ENCODE results near the gene SEC14L2. TPM values are rescaled to one million over a fixed set of nuclear protein-coding genes. Genes with fewer than 3 reads are reported as not detected.

SEC14L2 gene
- total RNA-seq, 1 experiment from 2014 or later, result 33.5 TPM

DNA sequence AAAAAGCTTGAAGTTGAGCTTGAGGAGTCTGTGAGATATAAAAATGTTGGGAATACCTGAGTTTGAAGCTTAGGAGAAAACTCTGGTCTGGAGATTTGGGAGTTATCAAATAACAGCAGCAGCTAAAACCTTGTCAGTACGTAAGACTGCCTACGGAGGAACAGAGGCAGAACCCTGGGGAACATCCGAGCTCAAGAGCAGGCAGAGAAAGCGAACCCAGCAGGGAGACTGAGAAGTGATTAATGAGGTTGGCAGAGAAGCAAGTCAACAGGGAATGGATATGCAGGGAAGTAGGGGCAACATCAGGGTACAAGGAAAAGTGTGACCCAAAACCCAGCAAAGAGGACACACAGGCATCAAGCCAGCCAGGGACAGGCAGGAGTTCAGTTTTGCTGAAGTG is 16.2 kb downstream of the SEC14L2 start:
- TF ChIP-seq EZH2 (IDR thresholded peaks at IDR 0.05), result no peak

DNA sequence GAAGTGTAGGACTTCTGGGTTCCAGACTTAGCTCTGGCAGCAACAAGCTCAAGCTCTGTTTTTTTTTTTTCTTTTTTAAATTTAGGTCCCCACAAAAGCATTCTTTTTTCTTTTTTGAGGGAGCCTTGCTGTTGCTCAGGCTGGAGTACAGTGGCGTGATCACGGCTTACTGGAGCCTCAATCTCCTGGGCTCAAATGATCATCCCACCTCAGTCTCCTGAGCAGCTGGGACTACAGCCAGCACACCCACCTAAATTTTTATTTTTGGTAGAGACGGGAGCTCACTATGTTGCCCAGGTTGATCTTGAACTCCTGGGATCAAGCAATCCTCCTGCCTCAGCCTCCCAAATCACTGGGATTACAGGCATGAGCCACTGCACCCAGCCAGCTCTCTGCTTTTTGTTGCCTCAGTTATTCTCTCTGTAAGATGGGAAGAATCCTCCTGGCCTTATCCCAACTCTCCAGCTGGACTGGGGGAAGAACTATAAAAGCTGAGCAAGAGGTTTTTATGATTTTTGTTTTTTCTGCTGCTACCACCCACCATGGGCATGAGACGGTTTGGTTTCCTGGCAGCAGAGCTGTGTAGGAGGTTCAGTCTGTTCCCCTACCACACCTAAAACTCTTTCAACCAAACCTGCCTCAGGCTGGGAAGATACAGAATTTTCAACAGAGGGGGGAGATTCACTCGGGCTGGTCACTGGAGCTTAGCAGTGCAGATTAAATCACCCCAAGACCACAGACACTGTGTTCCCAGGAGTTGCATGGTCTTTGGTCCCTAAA is 17.1 kb downstream of the SEC14L2 start:
- ATAC-seq, result no peak
- H3K4me1 ChIP-seq (ENCODE audit: control insufficient read depth in 1 of 2, insufficient read depth in 2 of 2, low read length in 2 of 2), result peaks cover 0 to 38% of the 10 kb centered on the region in 2 experiments; a peak in 2 of 4 replicates
- intact Hi-C loops (cut with micrococcal nuclease), result no loop called here
- no peaks in the 10 kb centered on the region for H4K20me1 ChIP-seq (ENCODE audit: insufficient read depth)
- H2AFZ ChIP-seq (ENCODE audit: low read depth, low read length, poor library complexity, severe bottlenecking), result no peak overlapping the region
- H3K79me2 ChIP-seq (ENCODE audit: insufficient read depth, low read length), result no peaks in the 10 kb centered on the region
- no peak overlapping the region for H3K27ac ChIP-seq (ENCODE audit: low read depth, low read length)
- no peaks in the 10 kb centered on the region for H3K27me3 ChIP-seq (ENCODE audit: insufficient read depth, low read length)
- ChIA-PET CTCF (interaction anchor here (1.2 kb wide), 2 partner anchors 27 to 72 kb away, joined by 3 read pairs; partner anchors contain the start of gene RNF215), POLR2A (interaction anchor here (1.6 to 3.5 kb wide), 2 partner anchors 9 to 17 kb away, joined by 6 to 23 read pairs; partner anchors contain the start of gene SEC14L2), RAD21 (ENCODE audit: low non-redundant PET in 1 of 2, low total read pairs in 2 of 2, uncharacterized antibody in 2 of 2, unreplicated experiment in 2 of 2) (no interaction called here)
- H3K9me2 ChIP-seq (ENCODE audit: insufficient read depth), result no peaks in the 10 kb centered on the region
- H3K4me3 ChIP-seq (replicated peaks in 1 of 2; ENCODE audit: low read depth in 1 of 2, low read length in 2 of 2), result no peak overlapping the region
- no peak overlapping the region for H3K9ac ChIP-seq (ENCODE audit: low read length)
- no peak for DNase-seq (ENCODE audit: low read depth, low spot score)
- no peak overlapping the region for H3K4me2 ChIP-seq (ENCODE audit: low read length)
- no peaks in the 10 kb centered on the region for H3K9me3 ChIP-seq (ENCODE audit: control insufficient read depth in 1 of 2, insufficient read depth in 1 of 2, low read depth in 1 of 2, low read length in 2 of 2)
- no TSS peak for BruUV-seq (replicated peaks)
- peaks cover 51 to 72% of the 10 kb centered on the region in 2 experiments for H3K36me3 ChIP-seq (ENCODE audit: control insufficient read depth in 1 of 2, insufficient read depth in 2 of 2, low read length in 2 of 2)
- TF ChIP-seq ELF1 (IDR thresholded peaks at IDR 0.05; ENCODE audit: borderline replicate concordance, low read depth) (no peak), MAX (IDR thresholded peaks at IDR 0.05) (no peak), FOSL1 (IDR thresholded peaks at IDR 0.05; ENCODE audit: low read depth) (no peak), SRF (IDR thresholded peaks at IDR 0.05; ENCODE audit: low read depth) (no peak), TCF7L2 (IDR thresholded peaks at IDR 0.05; ENCODE audit: borderline replicate concordance, extremely low read depth, insufficient read depth, insufficient read length) (no peak), CEBPB (IDR thresholded peaks at IDR 0.05; ENCODE audit: low read depth) (no peak), REST (IDR thresholded peaks at IDR 0.05; ENCODE audit: low read depth) (no peak), JUND (IDR thresholded peaks at IDR 0.05) (no peak), SP1 (IDR thresholded peaks at IDR 0.05; ENCODE audit: low read depth) (no peak), POLR2AphosphoS5 (IDR thresholded peaks at IDR 0.05; ENCODE audit: low read depth, low read length) (no peak)
- TF ChIP-seq, protein P1, sequence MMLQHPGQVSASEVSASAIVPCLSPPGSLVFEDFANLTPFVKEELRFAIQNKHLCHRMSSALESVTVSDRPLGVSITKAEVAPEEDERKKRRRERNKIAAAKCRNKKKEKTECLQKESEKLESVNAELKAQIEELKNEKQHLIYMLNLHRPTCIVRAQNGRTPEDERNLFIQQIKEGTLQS (IDR thresholded peaks at IDR 0.05), result no peak
- TF ChIP-seq, protein P2, sequence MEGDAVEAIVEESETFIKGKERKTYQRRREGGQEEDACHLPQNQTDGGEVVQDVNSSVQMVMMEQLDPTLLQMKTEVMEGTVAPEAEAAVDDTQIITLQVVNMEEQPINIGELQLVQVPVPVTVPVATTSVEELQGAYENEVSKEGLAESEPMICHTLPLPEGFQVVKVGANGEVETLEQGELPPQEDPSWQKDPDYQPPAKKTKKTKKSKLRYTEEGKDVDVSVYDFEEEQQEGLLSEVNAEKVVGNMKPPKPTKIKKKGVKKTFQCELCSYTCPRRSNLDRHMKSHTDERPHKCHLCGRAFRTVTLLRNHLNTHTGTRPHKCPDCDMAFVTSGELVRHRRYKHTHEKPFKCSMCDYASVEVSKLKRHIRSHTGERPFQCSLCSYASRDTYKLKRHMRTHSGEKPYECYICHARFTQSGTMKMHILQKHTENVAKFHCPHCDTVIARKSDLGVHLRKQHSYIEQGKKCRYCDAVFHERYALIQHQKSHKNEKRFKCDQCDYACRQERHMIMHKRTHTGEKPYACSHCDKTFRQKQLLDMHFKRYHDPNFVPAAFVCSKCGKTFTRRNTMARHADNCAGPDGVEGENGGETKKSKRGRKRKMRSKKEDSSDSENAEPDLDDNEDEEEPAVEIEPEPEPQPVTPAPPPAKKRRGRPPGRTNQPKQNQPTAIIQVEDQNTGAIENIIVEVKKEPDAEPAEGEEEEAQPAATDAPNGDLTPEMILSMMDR (IDR thresholded peaks at IDR 0.05 in 2 of 3, conservative IDR thresholded peaks at IDR 0.05 in 1 of 3; ENCODE audit: borderline replicate concordance in 1 of 3, insufficient read depth in 1 of 3, low read depth in 2 of 3, low read length in 2 of 3), result no peak

More for the DNA sequence above, 16.2 kb downstream of the SEC14L2 start:
- H4K20me1 ChIP-seq (ENCODE audit: insufficient read depth), result no peaks in the 10 kb centered on the region
- POLR2A ChIA-PET, result interaction anchor here (1.6 to 3.5 kb wide), 2 partner anchors 10 to 16 kb away, joined by 6 to 23 read pairs; partner anchors contain the start of gene SEC14L2
- H2AFZ ChIP-seq (ENCODE audit: low read depth, low read length, poor library complexity, severe bottlenecking), result no peak overlapping the region
- DNase-seq (ENCODE audit: low read depth, low spot score) (no peak), ATAC-seq (no peak)
- RAD21 ChIA-PET (ENCODE audit: low non-redundant PET in 1 of 2, low total read pairs in 2 of 2, uncharacterized antibody in 2 of 2, unreplicated experiment in 2 of 2), result no interaction called here
- H3K27ac ChIP-seq (ENCODE audit: low read depth, low read length), result no peak overlapping the region
- H3K9ac ChIP-seq (ENCODE audit: low read length), result no peak overlapping the region
- no peaks in the 10 kb centered on the region for H3K79me2 ChIP-seq (ENCODE audit: insufficient read depth, low read length)
- H3K9me3 ChIP-seq (ENCODE audit: control insufficient read depth in 1 of 2, insufficient read depth in 1 of 2, low read depth in 1 of 2, low read length in 2 of 2), result no peaks in the 10 kb centered on the region
- CTCF ChIA-PET, result interaction anchor here (1.2 kb wide), 1 partner anchor 73 kb away, joined by 3 read pairs; no protein-coding TSS in a partner anchor
- peaks cover 45 to 64% of the 10 kb centered on the region in 2 experiments for H3K36me3 ChIP-seq (ENCODE audit: control insufficient read depth in 1 of 2, insufficient read depth in 2 of 2, low read length in 2 of 2)
- no peaks in the 10 kb centered on the region for H3K27me3 ChIP-seq (ENCODE audit: insufficient read depth, low read length)
- no peak overlapping the region for H3K4me2 ChIP-seq (ENCODE audit: low read length)
- H3K4me3 ChIP-seq (replicated peaks in 1 of 2; ENCODE audit: low read depth in 1 of 2, low read length in 2 of 2), result no peak overlapping the region
- H3K4me1 ChIP-seq (ENCODE audit: control insufficient read depth in 1 of 2, insufficient read depth in 2 of 2, low read length in 2 of 2), result peaks cover 6 to 39% of the 10 kb centered on the region in 2 experiments; a peak in 3 of 4 replicates
- intact Hi-C loops (cut with micrococcal nuclease), result no loop called here
- H3K9me2 ChIP-seq (ENCODE audit: insufficient read depth), result no peaks in the 10 kb centered on the region
- BruUV-seq (replicated peaks), result no TSS peak

Measured in HCT116 (cell line).